ENCODE measurements around the gene C19orf53. TPM values are rescaled to one million over a fixed set of nuclear protein-coding genes. Genes with fewer than 3 reads are reported as not detected.

The C19orf53 gene
- total RNA-seq, 1 experiment from 2014 or later: 115 TPM

DNA sequence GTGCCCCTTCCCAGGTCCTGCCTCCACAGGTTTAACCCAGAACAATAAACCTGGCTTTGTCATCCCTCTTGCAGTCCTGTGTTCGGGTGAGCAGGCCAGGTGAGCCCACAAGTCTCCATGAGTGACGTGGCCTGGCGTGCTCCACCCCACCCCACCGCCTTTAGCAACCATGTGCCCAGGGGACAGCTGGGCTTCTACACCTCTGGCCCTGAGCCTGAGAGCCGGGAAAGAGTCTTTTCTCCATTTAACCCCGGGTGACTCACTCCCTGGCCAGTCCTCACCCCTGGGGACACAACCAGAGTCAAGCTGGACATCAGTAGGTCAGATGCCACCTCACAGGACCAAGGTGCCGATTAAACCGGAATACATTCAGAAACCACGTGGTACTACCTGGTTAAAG lies 4.1 kb downstream of the C19orf53 start:
- H3K9me2 ChIP-seq (ENCODE audit: insufficient read depth): no peaks in the 10 kb centered on the region
- intact Hi-C loops (cut with micrococcal nuclease): no loop called here
- no peak overlapping the region for H3K27ac ChIP-seq (ENCODE audit: low read depth, low read length)
- ChIA-PET POLR2A (no interaction called here), CTCF (no interaction called here), RAD21 (ENCODE audit: low non-redundant PET in 1 of 2, low total read pairs in 2 of 2, uncharacterized antibody in 2 of 2, unreplicated experiment in 2 of 2) (no interaction called here)
- DNase-seq (ENCODE audit: low read depth, low spot score): no peak
- no peak overlapping the region for H2AFZ ChIP-seq (ENCODE audit: low read depth, low read length, poor library complexity, severe bottlenecking)
- no peaks in the 10 kb centered on the region for H3K27me3 ChIP-seq (ENCODE audit: insufficient read depth, low read length)
- H3K4me2 ChIP-seq (ENCODE audit: low read length): no peak overlapping the region
- H3K36me3 ChIP-seq (ENCODE audit: control insufficient read depth in 1 of 2, insufficient read depth in 2 of 2, low read length in 2 of 2): peaks cover 13 to 23% of the 10 kb centered on the region in 2 experiments; a peak in 3 of 4 replicates
- no peaks in the 10 kb centered on the region for H4K20me1 ChIP-seq (ENCODE audit: insufficient read depth)
- no peaks in the 10 kb centered on the region for H3K9me3 ChIP-seq (ENCODE audit: control insufficient read depth in 1 of 2, insufficient read depth in 1 of 2, low read depth in 1 of 2, low read length in 2 of 2)
- H3K79me2 ChIP-seq (ENCODE audit: insufficient read depth, low read length): peaks cover 39% of the 10 kb centered on the region
- no peak overlapping the region for H3K4me3 ChIP-seq (replicated peaks in 1 of 2; ENCODE audit: low read depth in 1 of 2, low read length in 2 of 2)
- no TSS peak for BruUV-seq (replicated peaks)
- H3K9ac ChIP-seq (ENCODE audit: low read length): no peak overlapping the region
- TF ChIP-seq ZFX (IDR thresholded peaks at IDR 0.05): no peak
- peaks cover 29 to 34% of the 10 kb centered on the region in 2 experiments for H3K4me1 ChIP-seq (ENCODE audit: control insufficient read depth in 1 of 2, insufficient read depth in 2 of 2, low read length in 2 of 2)
- ATAC-seq: no peak

DNA sequence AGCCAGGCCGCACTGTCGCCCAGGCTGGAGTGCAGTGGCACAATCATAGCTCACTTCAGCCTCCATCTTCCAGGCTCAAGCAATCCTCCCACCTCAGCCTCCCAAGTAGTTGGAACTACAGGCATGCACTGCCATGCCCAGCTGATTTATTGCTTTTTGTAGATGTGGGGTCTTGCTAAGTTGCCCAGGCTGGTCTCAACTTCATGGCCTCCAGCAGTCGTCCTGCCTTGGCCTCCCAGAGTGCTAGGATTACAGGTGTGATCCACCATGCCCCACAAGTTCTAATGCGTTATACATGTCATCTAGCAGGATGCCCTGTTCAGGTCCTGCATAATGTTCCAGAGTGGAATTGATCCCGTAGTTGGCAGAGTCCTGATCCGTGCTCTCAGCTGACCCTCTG lies 4.6 kb downstream of the C19orf53 start:
- ATAC-seq (no peak), DNase-seq (ENCODE audit: low read depth, low spot score) (no peak)
- no peak overlapping the region for H3K4me3 ChIP-seq (replicated peaks in 1 of 2; ENCODE audit: low read depth in 1 of 2, low read length in 2 of 2)
- H3K27ac ChIP-seq (ENCODE audit: low read depth, low read length): no peak overlapping the region
- H3K9me3 ChIP-seq (ENCODE audit: control insufficient read depth in 1 of 2, insufficient read depth in 1 of 2, low read depth in 1 of 2, low read length in 2 of 2): no peaks in the 10 kb centered on the region
- no peak overlapping the region for H3K9ac ChIP-seq (ENCODE audit: low read length)
- BruUV-seq (replicated peaks): no TSS peak
- H3K79me2 ChIP-seq (ENCODE audit: insufficient read depth, low read length): peaks cover 39% of the 10 kb centered on the region
- H4K20me1 ChIP-seq (ENCODE audit: insufficient read depth): no peaks in the 10 kb centered on the region
- no peak overlapping the region for H2AFZ ChIP-seq (ENCODE audit: low read depth, low read length, poor library complexity, severe bottlenecking)
- POLR2A ChIA-PET: no interaction called here
- RAD21 ChIA-PET (ENCODE audit: low non-redundant PET in 1 of 2, low total read pairs in 2 of 2, uncharacterized antibody in 2 of 2, unreplicated experiment in 2 of 2): no interaction called here
- H3K36me3 ChIP-seq (ENCODE audit: control insufficient read depth in 1 of 2, insufficient read depth in 2 of 2, low read length in 2 of 2): peaks cover 13 to 23% of the 10 kb centered on the region in 2 experiments; a peak in 3 of 4 replicates
- H3K9me2 ChIP-seq (ENCODE audit: insufficient read depth): no peaks in the 10 kb centered on the region
- no peak overlapping the region for H3K4me2 ChIP-seq (ENCODE audit: low read length)
- H3K4me1 ChIP-seq (ENCODE audit: control insufficient read depth in 1 of 2, insufficient read depth in 2 of 2, low read length in 2 of 2): peaks cover 26 to 32% of the 10 kb centered on the region in 2 experiments
- CTCF ChIA-PET: no interaction called here
- intact Hi-C loops (cut with micrococcal nuclease): no loop called here
- TF ChIP-seq, protein P1, sequence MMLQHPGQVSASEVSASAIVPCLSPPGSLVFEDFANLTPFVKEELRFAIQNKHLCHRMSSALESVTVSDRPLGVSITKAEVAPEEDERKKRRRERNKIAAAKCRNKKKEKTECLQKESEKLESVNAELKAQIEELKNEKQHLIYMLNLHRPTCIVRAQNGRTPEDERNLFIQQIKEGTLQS (IDR thresholded peaks at IDR 0.05): no peak
- TF ChIP-seq ZFX (IDR thresholded peaks at IDR 0.05) (no peak), JUND (IDR thresholded peaks at IDR 0.05) (peak; percentile 15; the same call in 1 of the 2 replicates), FOSL1 (IDR thresholded peaks at IDR 0.05; ENCODE audit: low read depth) (no peak), ZBTB33 (IDR thresholded peaks at IDR 0.05; ENCODE audit: extremely low read depth, insufficient replicate concordance, low read length) (no peak), MAX (IDR thresholded peaks at IDR 0.05) (no peak), RAD21 (IDR thresholded peaks at IDR 0.05; ENCODE audit: low read depth) (no peak)
- TF ChIP-seq, protein P2, sequence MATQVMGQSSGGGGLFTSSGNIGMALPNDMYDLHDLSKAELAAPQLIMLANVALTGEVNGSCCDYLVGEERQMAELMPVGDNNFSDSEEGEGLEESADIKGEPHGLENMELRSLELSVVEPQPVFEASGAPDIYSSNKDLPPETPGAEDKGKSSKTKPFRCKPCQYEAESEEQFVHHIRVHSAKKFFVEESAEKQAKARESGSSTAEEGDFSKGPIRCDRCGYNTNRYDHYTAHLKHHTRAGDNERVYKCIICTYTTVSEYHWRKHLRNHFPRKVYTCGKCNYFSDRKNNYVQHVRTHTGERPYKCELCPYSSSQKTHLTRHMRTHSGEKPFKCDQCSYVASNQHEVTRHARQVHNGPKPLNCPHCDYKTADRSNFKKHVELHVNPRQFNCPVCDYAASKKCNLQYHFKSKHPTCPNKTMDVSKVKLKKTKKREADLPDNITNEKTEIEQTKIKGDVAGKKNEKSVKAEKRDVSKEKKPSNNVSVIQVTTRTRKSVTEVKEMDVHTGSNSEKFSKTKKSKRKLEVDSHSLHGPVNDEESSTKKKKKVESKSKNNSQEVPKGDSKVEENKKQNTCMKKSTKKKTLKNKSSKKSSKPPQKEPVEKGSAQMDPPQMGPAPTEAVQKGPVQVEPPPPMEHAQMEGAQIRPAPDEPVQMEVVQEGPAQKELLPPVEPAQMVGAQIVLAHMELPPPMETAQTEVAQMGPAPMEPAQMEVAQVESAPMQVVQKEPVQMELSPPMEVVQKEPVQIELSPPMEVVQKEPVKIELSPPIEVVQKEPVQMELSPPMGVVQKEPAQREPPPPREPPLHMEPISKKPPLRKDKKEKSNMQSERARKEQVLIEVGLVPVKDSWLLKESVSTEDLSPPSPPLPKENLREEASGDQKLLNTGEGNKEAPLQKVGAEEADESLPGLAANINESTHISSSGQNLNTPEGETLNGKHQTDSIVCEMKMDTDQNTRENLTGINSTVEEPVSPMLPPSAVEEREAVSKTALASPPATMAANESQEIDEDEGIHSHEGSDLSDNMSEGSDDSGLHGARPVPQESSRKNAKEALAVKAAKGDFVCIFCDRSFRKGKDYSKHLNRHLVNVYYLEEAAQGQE (IDR thresholded peaks at IDR 0.05; ENCODE audit: low read depth): no peak
- no peaks in the 10 kb centered on the region for H3K27me3 ChIP-seq (ENCODE audit: insufficient read depth, low read length)

Data from HCT116 (cell line).